Common myeloid progenitor, CD34-positive (primary cell): Measurements from ENCODE around the gene APBB1IP.
"Not testable (repeated sequence)": the region's sequence is repeated elsewhere in the genome, so short reads cannot be mapped to it uniquely, and the experiment has no call there.

Source experiments
- CTCF ChIA-PET: fragments of 350-600 bp; sonication (Branson Sonifier 250); formaldehyde crosslinking; loops from one replicate; lab custom pipeline; 2021; ENCODE audit warnings: antibody characterized with exemption; lab: Charles Lee
- POLR2A ChIA-PET: fragments of 350-600 bp; sonication (Branson Sonifier 250); formaldehyde crosslinking; loops from one replicate; lab custom pipeline; 2021; ENCODE audit warnings: antibody characterized with exemption; lab: Charles Lee
- DNase-seq, 3 donors: peaks; one replicate each; pipeline versions ENCODE4 v3.0.0 to v3.0.0-alpha.2; 2013
- H3K27ac ChIP-seq, 2 experiments: 1 replicate in 1 of 2; 2 replicates in 1 of 2; pipeline ENCODE4 v1.7.0; 2013; ENCODE audit warnings: inconsistent platforms in 2 of 2, low read length in 2 of 2, mild to moderate bottlenecking in 2 of 2, low read depth in 1 of 2, moderate library complexity in 1 of 2; ENCODE audit not compliant: severe bottlenecking in 2 of 2, insufficient read depth in 1 of 2, poor library complexity in 1 of 2
- H3K27me3 ChIP-seq, 5 experiments: replicated peaks in 2 of 5; 1 replicate in 3 of 5; 2 replicates in 2 of 5; pipeline versions ENCODE4 v1.6.1 to v1.7.0; 2013; ENCODE audit warnings: low read length in 4 of 5, mild to moderate bottlenecking in 2 of 5, moderate library complexity in 2 of 5, inconsistent platforms in 1 of 5; ENCODE audit not compliant: insufficient read depth in 5 of 5, control insufficient read depth in 4 of 5
- H3K36me3 ChIP-seq, 4 experiments: 1 replicate in 2 of 4; 2 replicates in 2 of 4; pipeline versions ENCODE4 v1.6.1 to v1.7.0; 2013; ENCODE audit warnings: low read length in 3 of 4, control low read depth in 1 of 4, mild to moderate bottlenecking in 1 of 4; ENCODE audit not compliant: control insufficient read depth in 4 of 4, insufficient read depth in 4 of 4
- H3K4me1 ChIP-seq, 4 experiments: 1 replicate in 3 of 4; 2 replicates in 1 of 4; pipeline versions ENCODE4 v1.6.1 to v1.7.1; 2013; ENCODE audit warnings: low read length in 3 of 4, mild to moderate bottlenecking in 3 of 4, control low read depth in 1 of 4, inconsistent platforms in 1 of 4, moderate library complexity in 1 of 4; ENCODE audit not compliant: control insufficient read depth in 4 of 4, insufficient read depth in 4 of 4; ENCODE audit errors: control extremely low read depth in 1 of 4
- H3K4me3 ChIP-seq, 7 experiments: 1 replicate in 4 of 7; 2 replicates in 3 of 7; pipeline versions ENCODE4 v1.5.1 to v1.7.0; 2013; ENCODE audit warnings: mild to moderate bottlenecking in 7 of 7, low read length in 6 of 7, moderate library complexity in 6 of 7, inconsistent platforms in 2 of 7, low read depth in 2 of 7, control low read depth in 1 of 7; ENCODE audit not compliant: insufficient read depth in 4 of 7, control insufficient read depth in 1 of 7; ENCODE audit errors: extremely low read depth in 1 of 7
- H3K9me3 ChIP-seq, 5 experiments: 1 replicate in 4 of 5; 2 replicates in 1 of 5; pipeline versions ENCODE4 v1.6.1 to v1.7.1; 2013; ENCODE audit warnings: low read length in 4 of 5, mild to moderate bottlenecking in 2 of 5, inconsistent platforms in 1 of 5, low read depth in 1 of 5, moderate library complexity in 1 of 5; ENCODE audit not compliant: control insufficient read depth in 4 of 5, insufficient read depth in 2 of 5; ENCODE audit errors: control extremely low read depth in 1 of 5
- WGBS: methylation state at CpG from one replicate; pipeline ENCODE4 v1.1.5; 2013; ENCODE audit not compliant: insufficient coverage; 5-methylcytosine and 5-hydroxymethylcytosine counted together

Gene APBB1IP

GRCh38 chr10:26489081-26489480, 50.9 kb downstream of the APBB1IP start:
- DNase-seq, result no peak
- Histone ChIP-seq H3K36me3 (peaks cover 3 to 23% (median 21%) of the 10 kb centered on the region in 4 experiments), H3K9me3 (no peaks in the 10 kb centered on the region), H3K4me3 (no peak overlapping the region), H3K27me3 (no peaks in the 10 kb centered on the region), H3K4me1 (peaks cover 7 to 15% (median 11%) of the 10 kb centered on the region in 4 experiments), H3K27ac (no peak overlapping the region)
- POLR2A ChIA-PET, result no interaction called here
- WGBS, result 88% methylated on average over 4 of the region's 5 CpGs
- CTCF ChIA-PET, result interaction anchor here (3.6 kb wide), 1 partner anchor 14 kb away, joined by 17 read pairs; no protein-coding TSS in a partner anchor

- H3K27ac ChIP-seq, DNase-seq, H3K4me3 ChIP-seq, H3K27me3 ChIP-seq, H3K9me3 ChIP-seq, POLR2A ChIA-PET: not testable (repeated sequence)
- CTCF ChIA-PET, result interaction anchor here (3.6 kb wide), 1 partner anchor 13 kb away, joined by 17 read pairs; no protein-coding TSS in a partner anchor
- peaks cover 5 to 34% (median 24%) of the 10 kb centered on the region in 4 experiments for H3K36me3 ChIP-seq
- peaks cover 3 to 15% (median 6%) of the 10 kb centered on the region in 4 experiments for H3K4me1 ChIP-seq
- 95% methylated on average over 4 of the region's 7 CpGs for WGBS
Measured at GRCh38 chr10:26490367-26490766, 52.2 kb downstream of the APBB1IP start.

GRCh38 chr10:26491276-26491675, 53.1 kb downstream of the APBB1IP start:
- H3K36me3 ChIP-seq, result peaks cover 6 to 36% (median 28%) of the 10 kb centered on the region in 4 experiments
- peaks cover 0 to 12% (median 5%) of the 10 kb centered on the region in 4 experiments for H3K4me1 ChIP-seq
- WGBS, result no CpG with 5 or more reads among the region's 3 CpGs
- DNase-seq, result no peak
- no peak overlapping the region for H3K27ac ChIP-seq
- no peaks in the 10 kb centered on the region for H3K9me3 ChIP-seq
- CTCF ChIA-PET, result interaction anchor here (3.6 kb wide), 1 partner anchor 12 kb away, joined by 17 read pairs; no protein-coding TSS in a partner anchor
- H3K27me3 ChIP-seq, result no peaks in the 10 kb centered on the region
- POLR2A ChIA-PET, result no interaction called here
- no peak overlapping the region for H3K4me3 ChIP-seq

GRCh38 chr10:26491934-26492333, 53.8 kb downstream of the APBB1IP start:
- no peaks in the 10 kb centered on the region for H3K27me3 ChIP-seq
- peaks cover 8 to 41% (median 30%) of the 10 kb centered on the region in 4 experiments for H3K36me3 ChIP-seq
- H3K4me1 ChIP-seq, result peaks cover 0 to 6% (median 2%) of the 10 kb centered on the region in 4 experiments
- POLR2A ChIA-PET, result no interaction called here
- no peak overlapping the region for H3K27ac ChIP-seq
- H3K4me3 ChIP-seq, result no peak overlapping the region
- H3K9me3 ChIP-seq, result no peaks in the 10 kb centered on the region
- CTCF ChIA-PET, result interaction anchor here (3.6 kb wide), 1 partner anchor 11 kb away, joined by 17 read pairs; no protein-coding TSS in a partner anchor
- DNase-seq, result no peak
- 100% methylated on average over 2 of the region's 3 CpGs for WGBS

- H3K4me1 ChIP-seq, H3K27me3 ChIP-seq, H3K4me3 ChIP-seq, POLR2A ChIA-PET, H3K9me3 ChIP-seq, DNase-seq, H3K27ac ChIP-seq, CTCF ChIA-PET: not testable (repeated sequence)
- peaks cover 9 to 46% (median 29%) of the 10 kb centered on the region in 4 experiments for H3K36me3 ChIP-seq
- 100% methylated on average over 4 of the region's 9 CpGs for WGBS
Measured at GRCh38 chr10:26492725-26493124, 54.6 kb downstream of the APBB1IP start.

- H3K4me1 ChIP-seq, result no peaks in the 10 kb centered on the region
- no peaks in the 10 kb centered on the region for H3K27me3 ChIP-seq
- H3K9me3 ChIP-seq, result no peaks in the 10 kb centered on the region
- H3K27ac ChIP-seq, result no peak overlapping the region
- POLR2A ChIA-PET, result no interaction called here
- DNase-seq, result no peak
- H3K4me3 ChIP-seq, result no peak overlapping the region
- CTCF ChIA-PET, result interaction anchor here (0.7 to 1.3 kb wide), 2 partner anchors 19 to 640 kb away, joined by 3 to 4 read pairs; no protein-coding TSS in a partner anchor
- WGBS, result 100% methylated on average over 1 of the region's 2 CpGs
- H3K36me3 ChIP-seq, result peaks cover 6 to 58% (median 28%) of the 10 kb centered on the region in 4 experiments
Measured at GRCh38 chr10:26494018-26494417, 55.9 kb downstream of the APBB1IP start.

- ChIA-PET POLR2A (no interaction called here), CTCF (no interaction called here)
- no peak for DNase-seq
- Histone ChIP-seq H3K36me3 (peaks cover 19 to 76% (median 43%) of the 10 kb centered on the region in 4 experiments), H3K4me3 (no peak overlapping the region), H3K27ac (no peak overlapping the region), H3K4me1 (no peaks in the 10 kb centered on the region), H3K27me3 (no peaks in the 10 kb centered on the region), H3K9me3 (no peaks in the 10 kb centered on the region)
Measured at GRCh38 chr10:26499426-26499825, 61.3 kb downstream of the APBB1IP start.
